Stimulated activated CD4-positive, alpha-beta T cell treated with anti-CD3 and anti-CD28 coated beads, Interleukin-12 subunit alpha, Interleukin-12 subunit beta, amount 100 ng/mL, for 48 hours (primary cell): ENCODE measurements around the gene UGT1A3.

ENCODE experiments used
- DNase-seq, 3 donors: peaks; one replicate each; pipeline ENCODE4 v3.0.0-alpha.2; 2020; ENCODE audit warnings: low read depth in 2 of 3, low spot score in 1 of 3

The UGT1A3 gene

DNA sequence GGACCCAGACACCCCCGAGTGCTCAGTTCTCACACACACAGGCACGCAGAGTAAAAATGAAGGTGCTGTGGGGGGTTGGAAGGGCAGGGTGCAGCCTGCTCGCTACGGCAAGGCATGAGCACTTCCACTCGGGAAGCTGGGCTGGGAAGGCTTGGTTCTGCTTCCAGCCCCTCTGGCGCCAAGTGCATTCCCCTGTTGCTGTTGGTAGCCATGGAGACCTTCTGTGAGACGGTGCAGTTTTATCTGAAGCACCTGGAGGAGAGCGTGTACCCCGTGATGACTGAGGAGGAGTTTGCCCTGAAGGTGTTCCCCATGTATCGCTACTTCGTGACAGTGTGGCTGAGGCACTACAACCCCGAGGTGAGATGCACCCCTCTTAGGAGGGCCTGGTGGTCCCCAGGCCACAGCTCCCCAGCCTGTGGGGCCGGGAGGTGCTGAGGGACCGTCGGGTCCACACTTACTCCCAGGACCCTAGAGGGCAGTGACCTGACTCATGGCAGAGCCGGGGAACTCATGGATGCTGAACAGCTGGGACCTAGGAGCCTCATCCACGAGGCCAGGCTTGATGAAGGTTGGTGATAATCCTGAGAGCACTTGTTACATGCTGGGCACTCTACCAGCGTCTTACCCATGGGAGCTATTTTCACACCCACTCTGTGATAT, 64.8 kb downstream of the UGT1A3 start:
- no peak for DNase-seq

DNA sequence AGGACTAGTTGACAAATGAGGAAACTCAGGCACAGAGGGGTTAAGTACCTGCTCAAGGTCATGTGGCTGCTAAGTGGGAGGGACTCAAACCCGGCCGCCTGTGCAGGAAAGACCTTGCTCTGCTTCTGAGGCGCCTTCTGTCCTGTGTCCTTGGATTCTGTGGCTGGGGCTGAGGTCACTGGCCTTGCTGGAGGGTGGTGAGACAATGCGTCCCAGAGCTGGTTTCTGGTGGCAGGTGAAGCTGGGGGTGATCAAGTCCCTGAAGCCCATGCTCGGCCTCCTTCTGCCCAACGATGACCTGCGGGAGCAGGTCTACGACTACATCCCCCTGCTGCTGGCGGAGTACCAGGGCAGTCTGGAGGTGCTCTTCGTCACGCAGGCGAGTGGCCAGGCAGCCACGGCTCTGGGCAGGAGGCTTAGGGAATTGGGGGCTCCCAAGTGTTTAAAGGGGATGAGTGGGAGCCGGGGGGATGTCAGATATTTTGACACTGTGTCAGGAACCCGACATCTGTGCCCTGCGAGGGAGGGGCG, 65.4 kb downstream of the UGT1A3 start:
- DNase-seq, result no peak

DNA sequence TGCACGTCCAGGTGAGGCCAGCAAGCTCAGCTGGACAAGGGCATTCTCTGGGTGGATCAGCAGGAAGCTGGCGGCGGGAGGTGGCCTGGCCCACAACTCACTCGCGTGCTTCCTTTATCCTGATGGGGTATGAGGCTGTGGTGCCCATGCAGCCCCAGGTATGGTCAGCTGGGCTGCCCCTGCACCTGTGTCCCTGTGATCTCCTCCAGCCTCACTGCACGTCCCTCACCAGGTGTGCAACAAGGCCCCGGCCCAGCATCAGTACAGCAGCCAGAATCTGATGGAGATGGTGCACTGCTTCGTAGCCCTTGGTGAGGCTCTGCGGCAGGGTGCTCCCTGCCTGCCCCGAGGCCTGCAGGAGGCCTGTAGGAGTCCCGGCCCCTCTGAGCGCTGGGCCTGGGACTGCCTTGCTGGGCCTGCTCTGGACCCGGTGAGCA, 66.9 kb downstream of the UGT1A3 start:
- no peak for DNase-seq

DNA sequence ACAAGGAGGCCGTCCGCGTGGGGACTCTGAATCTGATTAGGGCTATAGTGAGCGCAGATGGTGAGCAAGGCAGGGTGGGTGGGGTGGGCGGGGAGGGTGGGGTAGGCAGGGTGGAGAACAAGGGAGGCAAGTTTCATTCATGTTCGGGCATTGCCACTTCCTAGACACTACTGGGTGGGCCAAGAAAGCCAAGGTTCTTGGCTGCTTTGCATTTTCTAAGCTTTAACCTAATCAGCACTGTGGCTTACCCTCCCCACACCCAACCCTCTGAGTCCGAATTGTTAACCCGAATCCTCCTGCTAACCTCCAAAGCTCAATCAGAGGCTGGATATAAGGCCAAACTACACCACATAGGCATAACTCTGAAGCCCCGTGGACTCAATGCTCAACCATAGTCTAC, 67.4 kb downstream of the UGT1A3 start:
- no peak for DNase-seq

DNA sequence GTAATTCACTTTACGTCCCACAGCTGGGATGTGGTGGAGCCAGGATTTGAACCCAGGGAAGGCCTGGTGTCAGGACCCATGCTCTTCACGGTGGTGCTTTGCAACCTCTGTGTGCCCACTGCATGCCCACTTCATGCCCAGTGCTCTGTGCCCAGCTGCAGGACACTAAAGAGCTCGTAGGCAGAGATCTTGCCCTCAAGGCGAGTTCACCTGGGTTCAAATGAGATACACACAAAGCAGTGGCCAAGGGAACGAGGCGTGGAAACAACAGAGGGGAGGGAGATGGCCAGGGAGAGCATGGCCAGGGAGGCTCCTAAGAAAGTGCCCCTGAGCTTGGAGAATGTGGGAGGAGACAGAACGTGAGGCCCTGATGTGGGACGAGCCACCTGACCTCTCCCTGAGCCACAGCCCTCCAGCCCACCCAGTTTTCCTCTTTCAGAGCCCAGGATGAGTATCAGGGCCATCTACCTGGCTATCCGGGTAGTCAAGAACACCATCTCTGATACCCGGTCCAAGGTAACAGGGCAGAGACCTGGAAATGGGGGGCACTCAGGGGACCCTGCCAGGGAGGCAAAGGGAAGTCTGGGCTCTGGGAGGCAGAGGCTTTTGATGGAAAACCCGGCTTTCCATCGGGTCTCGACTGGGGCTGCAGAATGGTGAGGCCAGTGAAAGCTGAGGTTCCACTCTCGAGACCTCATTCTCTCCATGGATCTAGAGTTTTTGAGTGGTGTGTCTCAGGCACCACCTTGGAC, 69.7 kb downstream of the UGT1A3 start:
- no peak for DNase-seq

DNA sequence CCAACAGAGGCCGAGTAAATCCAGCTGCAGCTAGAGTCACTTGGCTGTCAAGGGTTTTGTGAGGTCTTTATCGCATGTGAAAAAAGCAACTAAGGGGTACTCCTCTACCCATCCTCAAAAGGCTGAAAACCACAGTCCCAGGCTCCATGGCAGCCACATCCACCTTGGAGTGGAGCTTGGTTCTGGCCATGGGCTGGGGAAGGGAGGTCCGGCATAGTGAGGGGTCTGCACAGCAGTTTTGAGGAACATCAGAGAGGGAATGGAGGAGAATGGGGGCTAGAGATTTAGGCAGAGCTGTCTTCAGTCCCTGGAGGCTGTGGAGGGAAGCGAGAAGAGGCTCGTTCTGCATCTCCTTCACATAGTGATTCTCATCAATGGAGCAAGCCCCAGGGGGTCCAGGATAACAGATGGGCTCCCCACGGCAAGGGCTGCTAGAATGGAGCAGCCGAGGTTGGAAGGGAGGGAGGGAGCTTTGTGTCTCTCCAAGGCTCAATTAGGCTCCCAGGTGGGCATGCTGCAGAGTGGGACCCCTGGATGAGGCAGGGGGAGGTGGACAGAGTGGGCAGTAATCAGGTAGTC, 70.3 kb downstream of the UGT1A3 start:
- no peak for DNase-seq

DNA sequence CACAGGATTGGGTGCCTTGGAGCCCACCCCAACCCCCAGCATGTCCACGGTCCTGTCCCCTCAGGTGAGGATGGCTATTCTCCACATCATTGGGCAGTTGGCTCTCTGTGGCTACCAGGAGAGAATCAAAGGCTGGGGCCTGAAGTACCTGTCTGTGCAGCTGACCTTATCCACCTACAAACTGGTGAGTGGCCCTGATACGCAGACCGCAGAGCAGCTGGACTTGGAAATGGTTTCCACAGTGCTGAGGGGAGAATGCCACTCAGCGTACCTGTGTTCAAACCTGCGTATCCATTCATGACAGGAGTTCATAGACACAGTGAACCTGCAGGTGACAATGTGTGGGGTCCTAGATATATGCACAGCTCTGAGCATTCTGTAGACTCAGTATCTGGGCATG, 70.9 kb downstream of the UGT1A3 start:
- no peak for DNase-seq

DNA sequence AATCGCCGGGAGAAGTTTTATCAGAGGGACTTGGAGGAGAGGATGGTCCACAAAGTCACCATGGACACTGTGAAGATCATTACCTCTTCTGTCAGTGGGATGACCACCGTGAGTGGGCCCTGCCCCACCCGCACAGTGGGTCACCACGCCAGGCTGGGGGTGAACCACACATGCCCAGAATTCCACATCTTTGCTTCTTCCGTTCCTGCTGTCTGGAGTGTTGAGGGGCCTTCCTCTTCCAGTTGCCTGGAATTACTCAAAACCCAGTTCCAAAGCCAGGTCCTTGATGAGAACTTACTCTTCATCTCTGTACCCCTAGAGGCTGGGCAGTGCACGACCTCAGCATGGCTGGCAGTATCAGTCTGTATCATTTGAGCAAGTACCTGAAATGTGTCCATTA, 71.4 kb downstream of the UGT1A3 start:
- no peak for DNase-seq

DNA sequence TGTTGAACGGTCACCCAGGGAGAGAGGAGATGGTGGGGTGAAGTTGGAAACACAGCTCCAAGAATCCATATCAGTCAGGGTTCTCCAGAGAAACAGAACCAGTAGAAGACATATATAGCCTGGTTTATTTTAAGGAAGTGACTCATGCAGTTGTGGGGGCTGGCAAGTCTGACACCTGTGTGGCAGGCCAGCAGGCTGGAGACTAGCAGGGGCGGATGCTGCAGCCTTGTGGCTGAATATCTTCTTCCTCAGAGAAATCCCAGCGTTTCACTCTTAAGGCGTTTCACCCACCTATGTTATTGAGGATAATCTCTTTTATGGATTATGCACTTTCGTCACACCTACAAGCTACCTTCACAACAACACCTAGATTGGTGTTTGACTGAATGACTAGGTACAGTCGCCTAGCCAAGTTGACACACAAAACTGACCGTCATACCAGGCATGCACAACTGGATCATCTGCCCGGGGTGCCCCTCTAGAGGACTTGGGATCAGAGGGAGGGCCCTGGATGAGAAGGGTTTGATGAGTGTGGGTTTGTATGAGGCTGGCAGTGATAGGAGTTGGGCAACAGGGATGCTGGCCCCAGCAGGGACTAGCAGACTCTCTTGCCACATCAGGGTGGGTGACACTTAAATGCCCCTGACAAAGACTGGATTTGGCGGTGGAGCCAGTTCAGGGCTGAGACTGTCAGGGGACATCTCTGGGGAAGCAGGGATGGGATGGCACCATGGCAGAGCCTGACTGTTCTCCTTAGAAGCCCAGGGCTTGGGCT, 72.7 kb downstream of the UGT1A3 start:
- DNase-seq, result no peak

DNA sequence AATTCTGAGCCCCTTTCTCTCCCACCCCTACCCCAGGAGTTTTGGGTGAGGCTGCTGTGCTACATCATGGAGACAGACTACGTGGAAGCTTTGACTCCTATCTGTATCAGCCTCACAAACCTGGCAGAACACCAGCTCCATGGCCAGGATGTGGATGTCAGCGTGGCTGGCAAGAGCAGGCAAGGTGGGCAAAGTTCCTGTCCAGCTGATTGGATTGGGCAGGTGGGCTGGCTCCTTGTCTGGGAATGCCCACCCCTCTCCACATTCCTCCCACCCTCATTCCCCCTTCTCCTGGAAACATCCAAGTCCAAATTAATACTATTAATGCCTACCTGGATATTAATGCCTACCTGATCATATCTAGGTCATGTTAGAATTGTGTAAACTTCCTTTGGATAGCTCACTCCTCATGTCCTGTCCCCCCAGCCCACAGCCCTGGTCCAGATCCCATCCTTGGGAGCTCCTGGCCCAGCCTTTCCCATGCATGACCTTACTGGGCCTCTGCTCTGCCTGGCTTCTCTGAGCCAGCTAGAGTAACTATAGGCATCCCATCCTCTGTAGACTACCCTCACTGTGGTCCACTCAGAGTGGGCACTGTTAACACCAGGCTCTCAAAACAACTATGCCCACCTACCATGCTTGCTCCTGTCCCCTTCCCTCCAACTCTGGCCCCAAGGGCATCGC, 73.4 kb downstream of the UGT1A3 start:
- no peak for DNase-seq

DNA sequence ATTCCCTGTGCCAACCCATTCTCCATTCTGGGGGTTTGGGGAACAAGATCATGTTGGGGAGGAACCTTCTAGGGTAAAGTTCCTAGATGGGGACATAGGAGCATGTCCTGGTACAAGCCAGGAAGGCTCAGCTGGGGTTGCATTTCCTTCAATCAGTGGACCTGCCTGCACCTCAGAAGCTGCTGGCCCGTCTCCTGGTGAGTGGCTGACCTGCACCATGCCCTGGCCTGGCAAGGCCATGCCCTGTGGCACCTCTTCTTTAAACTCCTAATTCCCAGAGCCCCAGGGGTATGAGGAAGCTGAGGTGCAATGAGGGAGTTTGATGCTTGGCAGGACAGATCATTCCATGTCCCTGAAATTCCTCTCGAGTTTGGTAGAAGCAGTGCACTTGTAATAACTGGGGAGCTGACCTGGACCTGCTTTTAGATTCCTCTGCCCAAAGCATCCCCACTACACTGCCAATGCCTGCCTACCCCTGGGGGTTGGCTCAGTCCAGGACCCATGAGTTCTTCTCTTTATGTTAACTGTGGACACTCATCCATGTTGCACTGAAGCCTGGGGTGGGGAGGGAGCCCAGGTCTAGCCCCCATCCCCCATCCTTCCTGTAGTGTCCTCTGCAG, 74.6 kb downstream of the UGT1A3 start:
- DNase-seq, result no peak

DNA sequence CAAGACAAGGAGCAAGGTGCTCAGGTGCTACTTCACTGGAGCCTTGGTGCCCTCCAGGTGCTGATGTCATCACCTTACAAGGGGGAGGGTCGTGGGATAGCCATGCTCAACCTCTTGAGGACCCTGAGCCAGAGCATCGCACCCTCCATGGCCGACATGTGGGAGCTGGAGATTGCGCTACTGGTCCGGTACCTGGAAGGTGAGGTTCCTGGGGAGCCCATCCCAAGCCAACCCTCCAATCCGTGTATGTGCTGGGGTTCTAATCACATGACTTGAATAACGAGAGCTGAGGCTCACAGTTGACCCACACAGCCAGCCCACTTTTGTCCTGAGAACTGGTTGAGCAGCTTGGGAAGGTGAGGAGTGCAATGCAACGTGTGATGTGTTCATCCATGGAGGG, 75.2 kb downstream of the UGT1A3 start:
- no peak for DNase-seq

DNA sequence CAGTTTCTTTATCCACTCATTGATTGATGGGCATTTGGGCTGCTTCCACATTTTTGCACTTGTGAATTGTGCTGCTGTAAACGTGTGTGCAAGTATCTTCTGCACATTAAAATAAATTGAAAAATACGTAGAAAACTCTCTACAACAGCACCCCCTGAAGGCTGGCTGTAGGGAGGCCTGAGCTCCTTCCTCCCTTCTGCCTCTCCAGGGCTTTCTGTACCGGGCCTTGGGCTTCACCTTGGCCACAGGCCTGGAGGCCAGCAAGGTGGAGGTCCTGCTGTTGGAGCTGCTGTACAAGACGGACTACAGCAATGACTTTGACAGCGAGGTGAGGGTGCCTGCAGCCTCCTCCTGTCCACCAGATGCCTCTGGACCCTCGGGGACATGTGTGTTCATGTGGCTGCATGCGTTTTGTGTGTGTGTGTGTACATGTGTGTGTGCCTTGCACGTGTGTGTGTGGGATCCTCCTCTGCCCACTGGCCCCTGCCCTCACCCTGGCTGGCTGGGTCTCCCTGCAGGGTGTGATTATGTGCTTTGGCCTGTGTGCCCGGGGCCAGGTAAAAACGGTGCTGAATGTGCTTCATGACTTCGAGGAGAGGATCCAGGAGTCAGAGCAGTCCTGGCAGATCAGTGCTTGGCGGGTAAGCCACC, 78.5 kb downstream of the UGT1A3 start:
- DNase-seq, result no peak

DNA sequence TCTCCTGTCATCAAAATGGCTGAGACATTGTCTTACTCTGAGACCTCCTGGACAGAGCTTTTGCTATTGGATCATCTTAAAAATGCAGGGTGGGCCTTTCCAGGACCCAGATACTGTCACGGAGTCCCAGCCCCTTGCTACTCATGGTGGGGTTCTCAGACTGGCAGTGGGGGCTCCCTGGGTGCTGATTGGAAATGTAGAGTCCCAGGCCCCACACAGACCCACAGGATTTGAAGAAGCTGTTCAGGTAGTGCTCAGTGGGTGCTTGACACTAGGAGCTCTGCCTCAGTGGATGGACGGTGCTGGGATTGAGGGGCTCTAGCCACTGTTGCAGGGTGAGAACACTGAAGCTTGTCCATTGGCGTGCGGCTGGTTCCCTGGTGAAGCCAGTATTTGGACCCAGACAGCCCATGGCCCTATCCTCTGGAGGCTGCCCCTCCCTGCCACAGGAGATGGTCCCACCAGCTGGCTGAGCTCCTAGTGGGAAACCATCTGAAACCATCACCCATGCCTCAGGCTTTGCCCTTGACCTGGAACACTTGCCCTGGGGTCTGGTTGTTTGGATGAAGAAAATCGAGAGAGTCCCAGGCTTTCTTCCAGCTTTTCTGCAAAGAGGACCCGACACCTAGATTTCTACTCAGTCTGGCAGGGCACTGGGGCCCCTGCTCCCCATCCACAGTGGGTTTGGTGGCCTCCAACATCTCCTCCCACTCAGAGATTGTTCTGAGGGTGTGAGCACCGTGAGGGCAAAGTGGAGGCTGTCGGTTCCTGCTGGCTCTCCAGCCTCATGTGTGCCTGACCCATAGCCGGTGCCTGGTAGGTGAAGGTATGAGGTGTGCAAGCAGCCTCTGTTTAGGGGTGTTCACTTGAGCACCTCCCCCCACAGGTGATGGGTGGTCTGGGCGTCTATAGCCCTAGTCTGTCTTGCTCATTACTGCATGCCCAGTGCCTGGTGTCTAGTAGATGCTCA, 79.4 kb downstream of the UGT1A3 start:
- no peak for DNase-seq

DNA sequence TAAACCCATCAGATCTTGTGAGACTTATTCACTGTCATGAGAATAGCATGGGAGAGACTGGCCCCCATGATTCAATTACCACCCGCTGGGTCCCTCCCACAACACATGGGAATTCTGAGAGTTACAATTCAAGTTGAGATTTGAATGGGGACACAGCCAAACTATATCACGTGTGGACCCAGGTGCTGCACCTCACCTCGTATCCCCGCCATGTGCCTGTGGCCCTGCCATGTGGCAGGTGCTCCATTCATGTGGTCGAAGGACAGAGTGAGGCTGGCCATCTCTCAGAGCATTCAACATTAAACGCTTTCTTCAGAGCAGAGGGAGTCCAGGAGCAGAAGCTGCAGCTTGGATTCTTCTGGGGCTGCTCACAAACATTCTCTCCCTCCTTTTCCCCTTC, 81.5 kb downstream of the UGT1A3 start:
- DNase-seq, result no peak

DNA sequence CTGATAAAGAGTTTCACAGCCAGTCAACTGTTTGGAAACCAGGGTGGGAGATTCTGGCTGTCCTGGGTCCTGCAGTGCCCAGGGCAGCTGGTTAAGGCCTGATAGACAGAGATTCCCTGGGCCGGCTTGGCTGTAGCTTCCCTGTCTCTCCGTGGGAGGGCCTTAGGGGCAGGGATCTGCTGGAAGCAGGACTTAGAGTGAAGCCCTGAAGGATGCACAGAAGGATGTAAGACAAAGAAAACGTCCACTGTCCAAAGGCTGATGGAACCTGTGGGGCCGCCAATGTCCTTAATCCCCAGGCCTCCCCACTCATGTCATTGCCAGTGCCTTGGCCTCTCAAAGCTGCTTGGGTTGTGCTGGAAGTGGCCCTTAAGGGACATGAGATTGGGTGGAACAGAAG, 82.2 kb downstream of the UGT1A3 start:
- DNase-seq, result no peak

DNA sequence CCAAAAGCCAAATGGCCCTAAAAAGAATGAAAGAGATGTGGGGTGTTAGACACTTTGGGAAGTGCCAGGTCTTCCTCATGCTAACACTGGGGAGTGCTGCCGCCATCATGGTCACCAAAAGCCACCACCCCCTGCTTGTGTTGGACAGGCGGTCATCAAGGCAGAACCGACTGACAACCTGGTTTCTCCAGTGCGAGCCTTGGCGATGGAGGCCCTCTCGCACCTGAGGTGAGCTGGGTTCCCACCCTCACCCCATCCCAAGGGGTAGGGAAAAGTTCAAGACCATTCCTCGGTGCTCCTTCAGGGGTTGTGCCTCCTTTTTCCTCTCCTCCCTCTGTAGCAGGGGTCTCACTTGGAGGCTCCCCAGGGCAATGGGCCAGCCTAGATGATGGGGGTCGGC, 82.9 kb downstream of the UGT1A3 start:
- no peak for DNase-seq

DNA sequence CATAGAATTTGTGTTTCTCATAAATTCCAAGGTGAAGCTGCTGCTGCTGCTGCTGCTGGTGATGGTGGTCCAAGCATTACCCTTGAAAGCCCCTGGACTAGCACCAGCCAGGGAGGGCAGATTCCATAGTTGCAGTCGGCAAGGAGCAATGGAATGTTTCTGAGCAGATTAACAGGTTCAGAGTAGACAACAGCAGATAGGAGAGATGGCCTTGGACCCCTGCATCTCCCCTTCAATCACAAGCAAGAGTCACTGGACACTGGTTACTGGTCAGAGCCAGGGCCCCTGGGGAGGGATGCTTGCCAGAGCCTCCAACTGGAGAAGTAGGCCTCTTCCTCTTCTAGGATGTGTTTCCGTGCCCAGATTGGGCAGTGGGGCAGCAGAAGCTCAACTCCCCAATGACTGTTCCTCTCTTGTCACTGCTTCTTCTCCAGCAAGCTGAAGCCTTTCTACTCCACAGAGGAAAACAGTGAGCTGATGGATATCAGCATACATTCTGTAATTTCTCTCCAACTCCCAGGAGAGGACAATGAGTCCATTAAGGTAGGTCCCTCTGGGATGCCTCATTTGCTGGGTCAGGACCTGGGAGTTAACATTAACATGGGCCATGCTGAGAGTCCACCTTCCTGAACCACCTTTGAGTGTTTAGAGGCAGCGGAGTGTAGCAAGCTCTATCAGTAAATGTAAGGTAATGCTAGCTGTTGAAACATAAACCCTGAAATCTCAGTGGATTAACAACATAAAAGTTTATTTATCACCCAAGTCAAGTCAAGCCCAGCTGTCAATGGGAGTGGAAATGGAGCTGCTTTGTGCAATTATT, 84.6 kb downstream of the UGT1A3 start:
- DNase-seq, result no peak
